ENCODE measurements around the gene TMEM170B. TPM values are rescaled to one million over a fixed set of nuclear protein-coding genes. Genes with fewer than 3 reads are reported as not detected.

TMEM170B gene
- total RNA-seq, 1 experiment from 2014 or later: 3.9 TPM

GRCh38 chr6:11586536-11586935 lies 49.0 kb downstream of the TMEM170B start:
- Histone ChIP-seq H3K4me3 (no peak overlapping the region), H3K4me1 (replicated peaks; ENCODE audit: insufficient read depth) (peaks cover 14% of the 10 kb centered on the region), H3K36me3 (ENCODE audit: low read depth) (no peaks in the 10 kb centered on the region), H3F3A (ENCODE audit: insufficient read depth, low read depth) (peaks cover 4% of the 10 kb centered on the region; the same call in 1 of the 2 replicates), H3K27me3 (ENCODE audit: insufficient read depth, low read depth) (no peaks in the 10 kb centered on the region), H3K9me2 (ENCODE audit: insufficient read depth) (no peaks in the 10 kb centered on the region), H3K79me2 (ENCODE audit: low read depth) (no peaks in the 10 kb centered on the region), H3K4me2 (no peak overlapping the region), H3K9me3 (ENCODE audit: insufficient read depth, low read depth) (no peaks in the 10 kb centered on the region), H3K27ac (no peak overlapping the region), H2AFZ (no peak overlapping the region; the same call in 1 of the 2 replicates), H4K20me1 (ENCODE audit: insufficient read depth) (no peaks in the 10 kb centered on the region)
- TF ChIP-seq CTCF (conservative IDR thresholded peaks at IDR 0.05) (no peak), EZH2 (IDR thresholded peaks at IDR 0.05; ENCODE audit: low read depth) (no peak)
- DNase-seq: peak; percentile 68 to 79
- intact Hi-C loops (cut with micrococcal nuclease; ENCODE audit: unreplicated experiment): loop anchor here (1.0 to 10.0 kb wide), 7 partner anchors 23 to 1308 kb away; no protein-coding TSS in a partner anchor
- BruUV-seq (replicated peaks): no TSS peak
- ChIA-PET CTCF (interaction anchor here (0.6 kb wide), 2 partner anchors 248 to 743 kb away, joined by 3 read pairs; no protein-coding TSS in a partner anchor), POLR2A (ENCODE audit: unreplicated experiment) (interaction anchor here (0.5 to 0.7 kb wide), 3 partner anchors 31 to 708 kb away, joined by 4 to 29 read pairs (median 7); no protein-coding TSS in a partner anchor)

GRCh38 chr6:11589261-11589660 lies 51.7 kb downstream of the TMEM170B start:
- Histone ChIP-seq H3K79me2 (ENCODE audit: low read depth) (no peaks in the 10 kb centered on the region), H3K27ac (no peak overlapping the region), H4K20me1 (ENCODE audit: insufficient read depth) (no peaks in the 10 kb centered on the region), H2AFZ (no peak overlapping the region), H3F3A (ENCODE audit: insufficient read depth, low read depth) (peaks cover 4% of the 10 kb centered on the region; the same call in 1 of the 2 replicates), H3K36me3 (ENCODE audit: low read depth) (no peaks in the 10 kb centered on the region), H3K27me3 (ENCODE audit: insufficient read depth, low read depth) (no peaks in the 10 kb centered on the region), H3K9me2 (ENCODE audit: insufficient read depth) (no peaks in the 10 kb centered on the region), H3K9me3 (ENCODE audit: insufficient read depth, low read depth) (no peaks in the 10 kb centered on the region), H3K4me2 (no peak overlapping the region), H3K4me1 (replicated peaks; ENCODE audit: insufficient read depth) (peaks cover 14% of the 10 kb centered on the region), H3K4me3 (no peak overlapping the region)
- CTCF ChIA-PET: no interaction called here
- intact Hi-C loops (cut with micrococcal nuclease; ENCODE audit: unreplicated experiment): loop anchor here (5.0 to 10.0 kb wide), 3 partner anchors 113 to 266 kb away; no protein-coding TSS in a partner anchor
- POLR2A ChIA-PET (ENCODE audit: unreplicated experiment): interaction anchor here (0.7 kb wide), 1 partner anchor 43 kb away, joined by 9 read pairs; no protein-coding TSS in a partner anchor
- no TSS peak for BruUV-seq (replicated peaks)
- DNase-seq: no peak
- TF ChIP-seq EZH2 (IDR thresholded peaks at IDR 0.05; ENCODE audit: low read depth): no peak
- no peak for TF ChIP-seq CTCF (conservative IDR thresholded peaks at IDR 0.05)

- ChIA-PET POLR2A (ENCODE audit: unreplicated experiment) (no interaction called here), CTCF (no interaction called here)
- Histone ChIP-seq H3K4me1 (replicated peaks; ENCODE audit: insufficient read depth) (no peaks in the 10 kb centered on the region), H3K4me2 (no peak overlapping the region), H3K9me2 (ENCODE audit: insufficient read depth) (no peaks in the 10 kb centered on the region), H2AFZ (no peak overlapping the region), H3K27me3 (ENCODE audit: insufficient read depth, low read depth) (no peaks in the 10 kb centered on the region), H4K20me1 (ENCODE audit: insufficient read depth) (no peaks in the 10 kb centered on the region), H3K9me3 (ENCODE audit: insufficient read depth, low read depth) (no peaks in the 10 kb centered on the region), H3K79me2 (ENCODE audit: low read depth) (no peaks in the 10 kb centered on the region), H3K27ac (no peak overlapping the region), H3K4me3 (no peak overlapping the region), H3F3A (ENCODE audit: insufficient read depth, low read depth) (no peaks in the 10 kb centered on the region), H3K36me3 (ENCODE audit: low read depth) (no peaks in the 10 kb centered on the region)
- no peak for DNase-seq
- intact Hi-C loops (cut with micrococcal nuclease; ENCODE audit: unreplicated experiment): no loop called here
- no peak for TF ChIP-seq CTCF (conservative IDR thresholded peaks at IDR 0.05)
- no peak for TF ChIP-seq EZH2 (IDR thresholded peaks at IDR 0.05; ENCODE audit: low read depth)
- BruUV-seq (replicated peaks): no TSS peak
Measured at GRCh38 chr6:11592294-11592906, 54.9 kb downstream of the TMEM170B start.

Data from PC-9 (cell line).